K562 (cell line): Measurements from ENCODE around the gene CUEDC2. TPM values are rescaled to one million over a fixed set of nuclear protein-coding genes. Genes with fewer than 3 reads are reported as not detected.
A peak's percentile ranks its signal among the peaks of the same experiment; 100 is the strongest.

Experiments
- CBX5 ChIP-seq: IDR thresholded peaks from 2 replicates; pipeline ENCODE4 v1.6.1; 2014; ENCODE audit warnings: low read depth, borderline replicate concordance
- CCNT2 ChIP-seq: IDR thresholded peaks from 2 replicates; pipeline ENCODE4 v1.6.1; 2011; ENCODE audit warnings: borderline replicate concordance, low read depth, mild to moderate bottlenecking, moderate library complexity, mixed read lengths, low read length; ENCODE audit not compliant: insufficient read length; ENCODE audit errors: extremely low read depth
- CTCFL ChIP-seq: IDR thresholded peaks from 2 replicates; pipeline ENCODE4 v1.6.1; 2011; ENCODE audit warnings: borderline replicate concordance, low read depth, mild to moderate bottlenecking, moderate library complexity, low read length; ENCODE audit not compliant: insufficient read depth, poor library complexity, severe bottlenecking
- GATAD2A ChIP-seq: fragments of 450-650 bp; IDR thresholded peaks from 2 replicates; pipeline ENCODE4 v1.6.1; 2017
- HDAC1 ChIP-seq, 2 experiments: fragments of 450-650 bp; IDR thresholded peaks; 2 replicates each; pipeline ENCODE4 v1.6.1; 2016 to 2017; ENCODE audit warnings: inconsistent platforms in 1 of 2, mild to moderate bottlenecking in 1 of 2, moderate library complexity in 1 of 2
- KLF10 ChIP-seq: fragments of 250-450 bp; sonication (Bioruptor Pico); IDR thresholded peaks from 2 replicates; pipeline ENCODE4 v1.6.1; 2021; ENCODE audit warnings: matching md5 sums
- MLLT1 ChIP-seq, 2 experiments: fragments of 450-650 bp; IDR thresholded peaks; 2 replicates each; pipeline ENCODE4 v1.6.1; 2016
- NR0B1 ChIP-seq: fragments of 450-650 bp; IDR thresholded peaks from one replicate; pipeline ENCODE4 v1.6.1; 2018; ENCODE audit warnings: mild to moderate bottlenecking, moderate library complexity; ENCODE audit not compliant: partially characterized antibody
- OTX1 ChIP-seq: fragments of 450-650 bp; formaldehyde crosslinking; IDR thresholded peaks from 2 replicates; pipeline ENCODE4 v1.4.0; 2022; ENCODE audit warnings: mild to moderate bottlenecking
- PHB2 ChIP-seq: fragments of 450-650 bp; IDR thresholded peaks from 2 replicates; pipeline ENCODE4 v1.6.1; 2017; ENCODE audit warnings: low read depth
- POLR2A ChIP-seq: fragments of 450-650 bp; conservative IDR thresholded peaks from 2 replicates; pipeline ENCODE4 v1.6.1; 2016
- POLR2G ChIP-seq: fragments of 200-400 bp; formaldehyde crosslinking; IDR thresholded peaks from 2 replicates; pipeline ENCODE4 v1.6.1; 2017; ENCODE audit warnings: low read depth, mild to moderate bottlenecking, antibody characterized with exemption, low read length, moderate library complexity
- TCF15 ChIP-seq: fragments of 250-450 bp; sonication (Bioruptor Pico); IDR thresholded peaks from 2 replicates; pipeline ENCODE4 v1.8.0; 2022; ENCODE audit warnings: moderate library complexity, mild to moderate bottlenecking, inconsistent platforms
- ZNF263 ChIP-seq: sonication (generic); formaldehyde crosslinking; IDR thresholded peaks from 2 replicates; pipeline ENCODE4 v1.8.0; 2022; ENCODE audit warnings: mild to moderate bottlenecking, missing genetic modification reagents, borderline replicate concordance
- ZNF644 ChIP-seq: fragments of 200-800 bp; sonication (Bioruptor generic); IDR thresholded peaks from 2 replicates; pipeline ENCODE4 v1.6.1; 2016; ENCODE audit warnings: low read depth, missing genetic modification characterization, missing compliant biosample characterization
- ZSCAN32 ChIP-seq: fragments of 450-650 bp; formaldehyde crosslinking; IDR thresholded peaks from 2 replicates; pipeline ENCODE4 v1.4.0; 2020; ENCODE audit warnings: mild to moderate bottlenecking, moderate library complexity
- polyA plus RNA-seq, 8 experiments: library from polyadenylated mRNA; depleted of rRNA in 4 of 8; stranded (reverse) in 5 of 8; unstranded in 3 of 8; fragments of >200 nt; fragmentation: Nextera tagmentation in 2 of 8; fragmentation: Illumina TruSeq in 1 of 8; extraction: Ambion mirVana in 2 of 8; extraction: Trizol in 1 of 8; gene quantifications; 2 replicates each; pipeline versions ENCODE4 v1.2.1 to v1.2.3, GENCODE V29; 2011 to 2014; ENCODE audit warnings: inconsistent platforms in 1 of 8, missing spikeins in 1 of 8
- total RNA-seq, 7 experiments: library from RNA; depleted of rRNA in 6 of 7; stranded (reverse); fragments of >200 nt in 6 of 7; fragmentation: Illumina TruSeq in 2 of 7; extraction: Trizol in 2 of 7; gene quantifications; 2 replicates each; pipeline versions ENCODE4 v1.2.1 to v1.2.3, GENCODE V29; 2011 to 2021; ENCODE audit warnings: low replicate concordance in 1 of 7
- TF ChIP-seq, protein P1 (sequence below): sonication (generic); formaldehyde crosslinking; IDR thresholded peaks from 2 replicates; pipeline ENCODE4 v1.8.1; 2023; ENCODE audit warnings: mild to moderate bottlenecking, missing genetic modification reagents
- TF ChIP-seq, protein P2 (sequence below): sonication (generic); formaldehyde crosslinking; IDR thresholded peaks from 2 replicates; pipeline ENCODE4 v1.8.0; 2022; ENCODE audit warnings: mild to moderate bottlenecking, missing genetic modification reagents
- TF ChIP-seq, protein P3 (sequence below): fragments of 250-450 bp; sonication (Bioruptor Pico); IDR thresholded peaks from 2 replicates; pipeline ENCODE4 v1.5.0; 2021

CUEDC2 gene
- total and polyA plus RNA-seq, 9 of the 15 experiments (the other 6 are each of a cell fraction or from before 2014, with no cell fraction given), result 8.5 to 48.9 (median 27.4) TPM

GRCh38 chr10:102455893-102456471 lies 23.6 kb upstream of the CUEDC2 start (continued):
- TF ChIP-seq CTCFL (no peak), ZNF263 (CRISPR knock-in tag) (no peak), CCNT2 (no peak), NR0B1 (no peak), TCF15 (CRISPR knock-in tag) (0 out of 2 replicates have a peak, but pooled peaks have one; percentile 33), KLF10 (CRISPR knock-in tag) (no peak), ZNF644 (peak; percentile 79), HDAC1 (IDR thresholded peaks at IDR 0.05) (peak in 1 of 2 experiments; percentile 70; a peak in 2 of 4 replicates), GATAD2A (no peak), MLLT1 (IDR thresholded peaks at IDR 0.05) (no peak), OTX1 (CRISPR knock-in tag) (no peak), ZSCAN32 (peak; percentile 87), PHB2 (no peak), CBX5 (no peak), POLR2G (no peak), POLR2A (no peak)
- TF ChIP-seq, protein P1, sequence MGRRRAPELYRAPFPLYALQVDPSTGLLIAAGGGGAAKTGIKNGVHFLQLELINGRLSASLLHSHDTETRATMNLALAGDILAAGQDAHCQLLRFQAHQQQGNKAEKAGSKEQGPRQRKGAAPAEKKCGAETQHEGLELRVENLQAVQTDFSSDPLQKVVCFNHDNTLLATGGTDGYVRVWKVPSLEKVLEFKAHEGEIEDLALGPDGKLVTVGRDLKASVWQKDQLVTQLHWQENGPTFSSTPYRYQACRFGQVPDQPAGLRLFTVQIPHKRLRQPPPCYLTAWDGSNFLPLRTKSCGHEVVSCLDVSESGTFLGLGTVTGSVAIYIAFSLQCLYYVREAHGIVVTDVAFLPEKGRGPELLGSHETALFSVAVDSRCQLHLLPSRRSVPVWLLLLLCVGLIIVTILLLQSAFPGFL, result no peak
- TF ChIP-seq, protein P2, sequence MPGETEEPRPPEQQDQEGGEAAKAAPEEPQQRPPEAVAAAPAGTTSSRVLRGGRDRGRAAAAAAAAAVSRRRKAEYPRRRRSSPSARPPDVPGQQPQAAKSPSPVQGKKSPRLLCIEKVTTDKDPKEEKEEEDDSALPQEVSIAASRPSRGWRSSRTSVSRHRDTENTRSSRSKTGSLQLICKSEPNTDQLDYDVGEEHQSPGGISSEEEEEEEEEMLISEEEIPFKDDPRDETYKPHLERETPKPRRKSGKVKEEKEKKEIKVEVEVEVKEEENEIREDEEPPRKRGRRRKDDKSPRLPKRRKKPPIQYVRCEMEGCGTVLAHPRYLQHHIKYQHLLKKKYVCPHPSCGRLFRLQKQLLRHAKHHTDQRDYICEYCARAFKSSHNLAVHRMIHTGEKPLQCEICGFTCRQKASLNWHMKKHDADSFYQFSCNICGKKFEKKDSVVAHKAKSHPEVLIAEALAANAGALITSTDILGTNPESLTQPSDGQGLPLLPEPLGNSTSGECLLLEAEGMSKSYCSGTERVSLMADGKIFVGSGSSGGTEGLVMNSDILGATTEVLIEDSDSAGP (CRISPR knock-in tag), result no peak
- TF ChIP-seq, protein P3, sequence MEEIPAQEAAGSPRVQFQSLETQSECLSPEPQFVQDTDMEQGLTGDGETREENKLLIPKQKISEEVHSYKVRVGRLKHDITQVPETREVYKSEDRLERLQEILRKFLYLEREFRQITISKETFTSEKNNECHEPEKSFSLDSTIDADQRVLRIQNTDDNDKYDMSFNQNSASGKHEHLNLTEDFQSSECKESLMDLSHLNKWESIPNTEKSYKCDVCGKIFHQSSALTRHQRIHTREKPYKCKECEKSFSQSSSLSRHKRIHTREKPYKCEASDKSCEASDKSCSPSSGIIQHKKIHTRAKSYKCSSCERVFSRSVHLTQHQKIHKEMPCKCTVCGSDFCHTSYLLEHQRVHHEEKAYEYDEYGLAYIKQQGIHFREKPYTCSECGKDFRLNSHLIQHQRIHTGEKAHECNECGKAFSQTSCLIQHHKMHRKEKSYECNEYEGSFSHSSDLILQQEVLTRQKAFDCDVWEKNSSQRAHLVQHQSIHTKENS (CRISPR knock-in tag), result no peak
